ENCODE data around the gene CDH2. TPM values are rescaled to one million over a fixed set of nuclear protein-coding genes. Genes with fewer than 3 reads are reported as not detected.

Gene CDH2
- total RNA-seq: not detected

GRCh38 chr18:28176948-28177827, at the start of gene CDH2:
TSS of gene CDH2 (minus strand) at chr18:28177130. CDS start at chr18:28177022, 108 bp downstream.

